Measurements from ENCODE around the gene FXYD7.

The FXYD7 gene

GRCh38 chr19:35184267-35184666, 41.2 kb downstream of the FXYD7 start:
- no peak overlapping the region for H3K27ac ChIP-seq (replicated peaks)
- H3K4me3 ChIP-seq (replicated peaks; ENCODE audit: insufficient read depth, low read length), result no peak overlapping the region
- no peak for TF ChIP-seq SPI1 (IDR thresholded peaks at IDR 0.05; ENCODE audit: borderline replicate concordance, low read depth)
- TF ChIP-seq CTCF (IDR thresholded peaks at IDR 0.05; ENCODE audit: insufficient read depth, low read length), result no peak
- no peak for TF ChIP-seq REST (IDR thresholded peaks at IDR 0.05; ENCODE audit: insufficient replicate concordance, low read depth)
- no peak for TF ChIP-seq GABPA (IDR thresholded peaks at IDR 0.05; ENCODE audit: low read depth)
- no peak for TF ChIP-seq POLR2AphosphoS5 (IDR thresholded peaks at IDR 0.05; ENCODE audit: low read depth)
- no peak for DNase-seq (ENCODE audit: low read depth in 1 of 2, low spot score in 1 of 2)
- no peaks in the 10 kb centered on the region for H3K27me3 ChIP-seq (ENCODE audit: insufficient read depth, poor library complexity, severe bottlenecking)

GRCh38 chr19:35184884-35185283, 41.8 kb downstream of the FXYD7 start:
- no peak for DNase-seq (ENCODE audit: low read depth in 1 of 2, low spot score in 1 of 2)
- H3K27me3 ChIP-seq (ENCODE audit: insufficient read depth, poor library complexity, severe bottlenecking), result no peaks in the 10 kb centered on the region

More at GRCh38 chr19:35184884-35185283, 41.8 kb downstream of the FXYD7 start:
- TF ChIP-seq CTCF (IDR thresholded peaks at IDR 0.05; ENCODE audit: insufficient read depth, low read length) (no peak), GABPA (IDR thresholded peaks at IDR 0.05; ENCODE audit: low read depth) (no peak), SPI1 (IDR thresholded peaks at IDR 0.05; ENCODE audit: borderline replicate concordance, low read depth) (no peak), POLR2AphosphoS5 (IDR thresholded peaks at IDR 0.05; ENCODE audit: low read depth) (no peak), REST (IDR thresholded peaks at IDR 0.05; ENCODE audit: insufficient replicate concordance, low read depth) (no peak)
- H3K4me3 ChIP-seq (replicated peaks; ENCODE audit: insufficient read depth, low read length), result no peak overlapping the region
- no peak overlapping the region for H3K27ac ChIP-seq (replicated peaks)
